HL-60 (cell line): ENCODE measurements around the gene RNF151.

Experiments
- DNase-seq, 2 experiments: peaks; one replicate each; pipeline ENCODE4 v3.0.0-alpha.2; 2010 to 2020; ENCODE audit warnings: low read depth in 1 of 2, low spot score in 1 of 2
- H3K27ac ChIP-seq: fragments of 250-450 bp; sonication (Bioruptor Pico); replicated peaks from 2 replicates; pipeline ENCODE4 v1.5.1; 2020; ENCODE audit warnings: mild to moderate bottlenecking, moderate library complexity
- H3K27me3 ChIP-seq: fragments of 250-450 bp; sonication (Bioruptor Pico); 2 replicates; pipeline ENCODE4 v1.5.1; 2021; ENCODE audit warnings: mild to moderate bottlenecking, moderate library complexity; ENCODE audit not compliant: insufficient read depth, poor library complexity, severe bottlenecking
- H3K4me3 ChIP-seq: replicated peaks from 2 replicates; pipeline ENCODE4 v1.5.1; 2011; ENCODE audit warnings: mild to moderate bottlenecking, control low read depth, low read length; ENCODE audit not compliant: insufficient read depth
- CTCF ChIP-seq: IDR thresholded peaks from one replicate; pipeline ENCODE4 v1.5.1; 2011; ENCODE audit warnings: low read length, control low read depth, inconsistent platforms; ENCODE audit not compliant: insufficient read depth
- GABPA ChIP-seq: IDR thresholded peaks from 2 replicates; pipeline ENCODE4 v1.6.1; 2012; ENCODE audit warnings: low read depth
- POLR2AphosphoS5 ChIP-seq: IDR thresholded peaks from 2 replicates; pipeline ENCODE4 v1.6.1; 2012; ENCODE audit warnings: low read depth
- REST ChIP-seq: IDR thresholded peaks from 2 replicates; pipeline ENCODE4 v1.6.1; 2012; ENCODE audit warnings: low read depth; ENCODE audit not compliant: insufficient replicate concordance
- SPI1 ChIP-seq: IDR thresholded peaks from 2 replicates; pipeline ENCODE4 v1.6.1; 2012; ENCODE audit warnings: low read depth, mild to moderate bottlenecking, borderline replicate concordance

RNF151 gene

GRCh38 chr16:2015117-2015946, 48.7 kb downstream of the RNF151 start:
- H3K4me3 ChIP-seq = no peak overlapping the region
- peaks cover 15% of the 10 kb centered on the region for H3K27me3 ChIP-seq
- DNase-seq = no peak
- TF ChIP-seq CTCF (no peak), REST (no peak), GABPA (no peak), SPI1 (no peak), POLR2AphosphoS5 (no peak)
- H3K27ac ChIP-seq = no peak overlapping the region

- H3K27ac ChIP-seq = no peak overlapping the region
- H3K27me3 ChIP-seq = peaks cover 16% of the 10 kb centered on the region
- DNase-seq = no peak
- H3K4me3 ChIP-seq = no peak overlapping the region
- TF ChIP-seq GABPA = no peak
- no peak for TF ChIP-seq SPI1
- no peak for TF ChIP-seq POLR2AphosphoS5
- TF ChIP-seq CTCF = no peak
- TF ChIP-seq REST = no peak
These were observed 49.2 kb downstream of the RNF151 start for GRCh38 chr16:2015947-2016208.

- TF ChIP-seq CTCF = peak; percentile 18
- TF ChIP-seq REST = no peak
- TF ChIP-seq POLR2AphosphoS5 = no peak
- no peak for TF ChIP-seq GABPA
- TF ChIP-seq SPI1 = no peak
- H3K27ac ChIP-seq = no peak overlapping the region
- H3K4me3 ChIP-seq = no peak overlapping the region
- H3K27me3 ChIP-seq = peaks cover 16% of the 10 kb centered on the region
- DNase-seq = no peak
These were observed 49.8 kb downstream of the RNF151 start for GRCh38 chr16:2016407-2016922.
